H9 (cell line): ENCODE results near the gene RNPS1. TPM values are rescaled to one million over a fixed set of nuclear protein-coding genes. Genes with fewer than 3 reads are reported as not detected.

ENCODE experiments used
- DNase-seq: peaks from one replicate; pipeline ENCODE4 v3.0.0-alpha.2; 2017
- H2AFZ ChIP-seq: one replicate; pipeline ENCODE4 v1.6.1; 2013; ENCODE audit warnings: mild to moderate bottlenecking, low read length, control low read depth, moderate library complexity
- H2AK5ac ChIP-seq: 2 replicates; pipeline ENCODE4 v1.6.1; 2013; ENCODE audit warnings: low read length, control low read depth, mixed read lengths; ENCODE audit not compliant: insufficient read length
- H2BK120ac ChIP-seq: one replicate; pipeline ENCODE4 v1.6.1; 2013; ENCODE audit warnings: low read depth, mild to moderate bottlenecking, low read length, control low read depth, inconsistent platforms; ENCODE audit not compliant: poor library complexity, severe bottlenecking
- H2BK12ac ChIP-seq: 2 replicates; pipeline ENCODE4 v1.6.1; 2013; ENCODE audit warnings: low read length, control low read depth, mixed read lengths, low read depth; ENCODE audit not compliant: insufficient read length
- H2BK15ac ChIP-seq: 2 replicates; pipeline ENCODE4 v1.6.1; 2013; ENCODE audit warnings: low read depth, low read length, control low read depth
- H2BK20ac ChIP-seq: one replicate; pipeline ENCODE4 v1.6.1; 2013; ENCODE audit warnings: low read depth, mild to moderate bottlenecking, low read length, control low read depth, inconsistent platforms; ENCODE audit not compliant: poor library complexity, severe bottlenecking
- H2BK5ac ChIP-seq: 2 replicates; pipeline ENCODE4 v1.6.1; 2013; ENCODE audit warnings: low read length, control low read depth, mixed read lengths; ENCODE audit not compliant: insufficient read length
- H3K14ac ChIP-seq: 2 replicates; pipeline ENCODE4 v1.6.1; 2013; ENCODE audit warnings: low read length, control low read depth; ENCODE audit not compliant: insufficient read depth
- H3K18ac ChIP-seq: 2 replicates; pipeline ENCODE4 v1.6.1; 2013; ENCODE audit warnings: low read depth, mild to moderate bottlenecking, mixed read lengths, low read length, control low read depth; ENCODE audit not compliant: insufficient read length
- H3K23ac ChIP-seq: 2 replicates; pipeline ENCODE4 v1.6.1; 2013; ENCODE audit warnings: low read length, control low read depth, mixed read lengths, low read depth; ENCODE audit not compliant: insufficient read length
- H3K23me2 ChIP-seq: 2 replicates; pipeline ENCODE4 v1.6.1; 2013; ENCODE audit warnings: low read depth, mild to moderate bottlenecking, mixed read lengths, low read length, control low read depth; ENCODE audit not compliant: insufficient read length, poor library complexity, severe bottlenecking
- H3K27ac ChIP-seq: 2 replicates; pipeline ENCODE4 v1.5.1; 2013; ENCODE audit warnings: low read length, control low read depth, mixed read lengths, low read depth; ENCODE audit not compliant: insufficient read length
- H3K27me3 ChIP-seq: 2 replicates; pipeline ENCODE4 v1.6.1; 2013; ENCODE audit warnings: low read length, control low read depth, inconsistent platforms; ENCODE audit not compliant: insufficient read depth
- H3K4ac ChIP-seq: 2 replicates; pipeline ENCODE4 v1.6.1; 2013; ENCODE audit warnings: low read depth, mild to moderate bottlenecking, control low read depth, inconsistent platforms, low read length, moderate library complexity
- H3K4me1 ChIP-seq: 2 replicates; pipeline ENCODE4 v1.6.1; 2013; ENCODE audit warnings: low read length, control low read depth, inconsistent platforms; ENCODE audit not compliant: insufficient read depth
- H3K4me2 ChIP-seq: 2 replicates; pipeline ENCODE4 v1.6.1; 2013; ENCODE audit warnings: low read length, control low read depth, mixed read lengths; ENCODE audit not compliant: insufficient read length, insufficient read depth
- H3K56ac ChIP-seq: 2 replicates; pipeline ENCODE4 v1.6.1; 2013; ENCODE audit warnings: low read depth, mild to moderate bottlenecking, mixed read lengths, low read length, control low read depth; ENCODE audit not compliant: insufficient read length
- H3K79me1 ChIP-seq: 2 replicates; pipeline ENCODE4 v1.6.1; 2013; ENCODE audit warnings: low read depth, mild to moderate bottlenecking, moderate library complexity, low read length, control low read depth, inconsistent platforms; ENCODE audit not compliant: insufficient read depth, poor library complexity, severe bottlenecking
- H3K79me2 ChIP-seq: 2 replicates; pipeline ENCODE4 v1.6.1; 2013; ENCODE audit warnings: low read length, control low read depth, inconsistent platforms; ENCODE audit not compliant: insufficient read depth
- H3K9ac ChIP-seq: 2 replicates; pipeline ENCODE4 v1.6.1; 2013; ENCODE audit warnings: low read length, control low read depth, mixed read lengths; ENCODE audit not compliant: insufficient read length; ENCODE audit errors: extremely low read depth
- H3K9me3 ChIP-seq: one replicate; pipeline ENCODE4 v1.6.1; 2013; ENCODE audit warnings: low read depth, low read length, inconsistent platforms; ENCODE audit not compliant: control insufficient read depth
- H3T11ph ChIP-seq: one replicate; pipeline ENCODE4 v1.6.1; 2013; ENCODE audit warnings: mild to moderate bottlenecking, low read length, control low read depth, inconsistent platforms
- H4K20me1 ChIP-seq: one replicate; pipeline ENCODE4 v1.6.1; 2013; ENCODE audit not compliant: control insufficient read depth, insufficient read length, insufficient read depth
- H4K5ac ChIP-seq: 2 replicates; pipeline ENCODE4 v1.6.1; 2013; ENCODE audit warnings: low read depth, mild to moderate bottlenecking, mixed read lengths, low read length, control low read depth; ENCODE audit not compliant: insufficient read length
- H4K8ac ChIP-seq: replicated peaks from 2 replicates; pipeline ENCODE4 v1.6.1; 2013; ENCODE audit warnings: low read length, control low read depth, mixed read lengths, low read depth; ENCODE audit not compliant: insufficient read length
- H4K91ac ChIP-seq: 2 replicates; pipeline ENCODE4 v1.6.1; 2013; ENCODE audit warnings: low read depth, mild to moderate bottlenecking, moderate library complexity, mixed read lengths, low read length, control low read depth; ENCODE audit not compliant: insufficient read length
- H3K27ac Mint-ChIP-seq, 3 experiments: 2 replicates in 2 of 3; 3 replicates in 1 of 3; pipeline ENCODE4 v1.8.0; 2020 to 2021; ENCODE audit warnings: mixed read lengths in 3 of 3, mild to moderate bottlenecking in 1 of 3, moderate library complexity in 1 of 3
- H3K27me3 Mint-ChIP-seq: 2 replicates; pipeline ENCODE4 v1.8.0; 2021; ENCODE audit warnings: low read depth, mild to moderate bottlenecking, moderate library complexity, mixed read lengths
- H3K36me3 Mint-ChIP-seq, 3 experiments: 2 replicates in 2 of 3; 3 replicates in 1 of 3; pipeline ENCODE4 v1.8.0; 2020 to 2021; ENCODE audit warnings: low read depth in 3 of 3, mixed read lengths in 3 of 3; ENCODE audit not compliant: insufficient read depth in 1 of 3
- H3K4me1 Mint-ChIP-seq, 2 experiments: 2 replicates each; pipeline ENCODE4 v1.8.0; 2020; ENCODE audit warnings: mixed read lengths in 2 of 2
- H3K4me3 Mint-ChIP-seq, 2 experiments: 2 replicates in 1 of 2; 3 replicates in 1 of 2; pipeline ENCODE4 v1.8.0; 2020 to 2021; ENCODE audit warnings: mild to moderate bottlenecking in 2 of 2, mixed read lengths in 2 of 2, moderate library complexity in 1 of 2
- H3K9me3 Mint-ChIP-seq, 2 experiments: 2 replicates in 1 of 2; 3 replicates in 1 of 2; pipeline ENCODE4 v1.8.0; 2020; ENCODE audit warnings: mild to moderate bottlenecking in 2 of 2, mixed read lengths in 2 of 2, moderate library complexity in 1 of 2
- CTCF ChIP-seq: fragments of 200-600 bp; sonication (generic); conservative IDR thresholded peaks from 3 replicates; pipeline ENCODE4 v1.8.0; 2021; ENCODE audit warnings: antibody characterized with exemption, mild to moderate bottlenecking
- WGBS: extraction: QIAGEN DNeasy Blood & Tissue Kit; methylation state at CpG from one replicate; pipeline ENCODE4 v1.1.7; 2013; ENCODE audit warnings: missing lambda C conversion rate, low lambda C conversion rate, mixed read lengths; ENCODE audit not compliant: insufficient read length; ENCODE audit errors: extremely low coverage; 5-methylcytosine and 5-hydroxymethylcytosine counted together
- total RNA-seq: library from RNA; stranded (reverse); gene quantifications from 2 replicates; pipeline ENCODE4 v1.2.1, GENCODE V29; 2021

RNPS1 gene
- total RNA-seq, 1 experiment from 2014 or later, result 384 TPM

GRCh38 chr16:2246301-2246885 is 21.5 kb downstream of the RNPS1 start:
- Histone ChIP-seq H3T11ph (no peak overlapping the region), H3K9me3 (no peaks in the 10 kb centered on the region), H3K4me1 (no peaks in the 10 kb centered on the region), H2BK12ac (no peak overlapping the region), H3K18ac (no peak overlapping the region), H3K23ac (no peak overlapping the region), H2BK120ac (no peak overlapping the region), H3K4ac (no peak overlapping the region), H3K9ac (no peak overlapping the region), H4K8ac (no peak overlapping the region), H3K56ac (no peak overlapping the region), H2BK20ac (no peak overlapping the region), H3K14ac (no peak overlapping the region), H3K79me1 (no peaks in the 10 kb centered on the region), H3K27ac (no peak overlapping the region), H3K27me3 (no peaks in the 10 kb centered on the region), H2BK15ac (no peak overlapping the region), H4K20me1 (no peaks in the 10 kb centered on the region), H4K91ac (no peak overlapping the region), H4K5ac (no peak overlapping the region), H3K4me2 (no peak overlapping the region), H2AK5ac (no peak overlapping the region), H3K23me2 (peaks cover 4% of the 10 kb centered on the region), H2AFZ (no peak overlapping the region), H3K79me2 (no peaks in the 10 kb centered on the region; the same call in 1 of the 2 replicates), H2BK5ac (no peak overlapping the region)
- no peak for TF ChIP-seq CTCF
- Mint-ChIP-seq H3K27ac (peak overlapping the region in 1 of 3 experiments; percentile 35; a peak in 1 of 7 replicates), H3K27me3 (no peaks in the 10 kb centered on the region), H3K4me1 (peaks cover 0 to 3% of the 10 kb centered on the region in 2 experiments; a peak in 3 of 4 replicates), H3K4me3 (no peak overlapping the region), H3K9me3 (no peaks in the 10 kb centered on the region; a peak in 1 of 5 replicates), H3K36me3 (peaks cover 18 to 70% (median 53%) of the 10 kb centered on the region in 3 experiments; a peak in 6 of 7 replicates)
- DNase-seq, result no peak
- no CpG with 5 or more reads among the region's 18 CpGs for WGBS
